ENCODE measurements around the gene XYLT1. TPM values are rescaled to one million over a fixed set of nuclear protein-coding genes. Genes with fewer than 3 reads are reported as not detected.

XYLT1 gene
- total RNA-seq, 1 experiment from 2014 or later: 14.5 TPM

DNA sequence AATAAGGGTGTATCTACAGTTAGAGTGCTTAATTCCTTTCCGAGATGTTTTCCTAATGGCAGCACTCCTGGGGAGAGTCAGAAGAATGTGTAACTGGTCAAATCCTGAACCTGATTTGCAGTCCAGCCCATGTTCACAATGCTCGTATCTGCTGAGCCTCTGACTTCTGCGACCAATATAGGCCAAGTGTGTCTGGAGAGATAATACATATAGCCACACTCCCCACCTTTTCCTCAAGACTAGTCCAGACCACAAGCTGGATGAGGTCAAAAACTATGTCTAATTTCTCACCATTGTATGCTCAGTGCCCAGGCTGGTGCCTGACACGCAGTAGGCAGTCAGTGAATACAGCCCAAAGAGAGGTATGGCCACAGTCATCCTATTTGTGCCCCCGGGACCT lies 58.0 kb downstream of the XYLT1 start:
- Histone ChIP-seq H3K27me3 (ENCODE audit: insufficient read depth, low read length) (no peaks in the 10 kb centered on the region), H4K91ac (ENCODE audit: insufficient read length, low read depth, low read length) (peak overlapping the region; percentile 76), H3T11ph (ENCODE audit: low read length) (no peak overlapping the region), H3K18ac (ENCODE audit: insufficient read length, low read depth, low read length) (peak overlapping the region; percentile 76), H4K20me1 (ENCODE audit: control insufficient read depth, insufficient read depth, insufficient read length) (no peaks in the 10 kb centered on the region), H3K79me2 (ENCODE audit: insufficient read depth, low read length) (peaks cover 2% of the 10 kb centered on the region; the same call in 1 of the 2 replicates), H2BK120ac (ENCODE audit: low read depth, low read length, poor library complexity, severe bottlenecking) (peak overlapping the region; percentile 10), H3K14ac (ENCODE audit: insufficient read depth, low read length) (no peak overlapping the region; the same call in 1 of the 2 replicates), H3K27ac (ENCODE audit: insufficient read length, low read depth, low read length) (no peak overlapping the region), H4K8ac (replicated peaks; ENCODE audit: insufficient read length, low read depth, low read length) (no peak overlapping the region), H3K4ac (ENCODE audit: low read depth, low read length) (peak overlapping the region; percentile 69), H2AK5ac (ENCODE audit: insufficient read length, low read length) (peak overlapping the region; percentile 0), H3K4me1 (ENCODE audit: insufficient read depth, low read length) (no peaks in the 10 kb centered on the region; the same call in 1 of the 2 replicates), H3K23me2 (ENCODE audit: insufficient read length, low read depth, low read length, poor library complexity, severe bottlenecking) (no peaks in the 10 kb centered on the region), H2BK12ac (ENCODE audit: insufficient read length, low read depth, low read length) (peak overlapping the region; percentile 75), H2BK15ac (ENCODE audit: low read depth, low read length) (no peak overlapping the region), H3K56ac (ENCODE audit: insufficient read length, low read depth, low read length) (no peak overlapping the region), H2BK20ac (ENCODE audit: low read depth, low read length, poor library complexity, severe bottlenecking) (no peak overlapping the region), H3K23ac (ENCODE audit: insufficient read length, low read depth, low read length) (no peak overlapping the region), H3K9ac (ENCODE audit: extremely low read depth, insufficient read length, low read length) (no peak overlapping the region), H3K9me3 (ENCODE audit: control insufficient read depth, low read depth, low read length) (no peaks in the 10 kb centered on the region), H3K79me1 (ENCODE audit: insufficient read depth, low read depth, low read length, poor library complexity, severe bottlenecking) (no peaks in the 10 kb centered on the region), H3K4me2 (ENCODE audit: insufficient read depth, insufficient read length, low read length) (no peak overlapping the region), H4K5ac (ENCODE audit: insufficient read length, low read depth, low read length) (no peak overlapping the region), H2AFZ (ENCODE audit: low read length) (no peak overlapping the region), H2BK5ac (ENCODE audit: insufficient read length, low read length) (no peak overlapping the region)
- Mint-ChIP-seq H3K27me3 (ENCODE audit: low read depth) (no peaks in the 10 kb centered on the region; the same call in 1 of the 2 replicates), H3K9me3 (peaks cover 1% of the 10 kb centered on the region in 2 experiments; a peak in 3 of 5 replicates), H3K27ac (peak overlapping the region in 1 of 3 experiments; percentile 85; a peak in 2 of 7 replicates), H3K4me3 (no peak overlapping the region; a peak in 1 of 5 replicates), H3K4me1 (peaks cover 48 to 59% of the 10 kb centered on the region in 2 experiments), H3K36me3 (ENCODE audit: insufficient read depth in 1 of 3, low read depth in 3 of 3) (peaks cover under 1 to 15% (median 4%) of the 10 kb centered on the region in 3 experiments; a peak in 6 of 7 replicates)
- DNase-seq: no peak
- TF ChIP-seq, protein P1, sequence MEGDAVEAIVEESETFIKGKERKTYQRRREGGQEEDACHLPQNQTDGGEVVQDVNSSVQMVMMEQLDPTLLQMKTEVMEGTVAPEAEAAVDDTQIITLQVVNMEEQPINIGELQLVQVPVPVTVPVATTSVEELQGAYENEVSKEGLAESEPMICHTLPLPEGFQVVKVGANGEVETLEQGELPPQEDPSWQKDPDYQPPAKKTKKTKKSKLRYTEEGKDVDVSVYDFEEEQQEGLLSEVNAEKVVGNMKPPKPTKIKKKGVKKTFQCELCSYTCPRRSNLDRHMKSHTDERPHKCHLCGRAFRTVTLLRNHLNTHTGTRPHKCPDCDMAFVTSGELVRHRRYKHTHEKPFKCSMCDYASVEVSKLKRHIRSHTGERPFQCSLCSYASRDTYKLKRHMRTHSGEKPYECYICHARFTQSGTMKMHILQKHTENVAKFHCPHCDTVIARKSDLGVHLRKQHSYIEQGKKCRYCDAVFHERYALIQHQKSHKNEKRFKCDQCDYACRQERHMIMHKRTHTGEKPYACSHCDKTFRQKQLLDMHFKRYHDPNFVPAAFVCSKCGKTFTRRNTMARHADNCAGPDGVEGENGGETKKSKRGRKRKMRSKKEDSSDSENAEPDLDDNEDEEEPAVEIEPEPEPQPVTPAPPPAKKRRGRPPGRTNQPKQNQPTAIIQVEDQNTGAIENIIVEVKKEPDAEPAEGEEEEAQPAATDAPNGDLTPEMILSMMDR (conservative IDR thresholded peaks at IDR 0.05): no peak
- WGBS (ENCODE audit: extremely low coverage, insufficient read length, low lambda C conversion rate): no CpG with 5 or more reads among the region's 5 CpGs

Data from H9 (cell line).